Measurements from ENCODE around the gene EXOSC1. TPM values are rescaled to one million over a fixed set of nuclear protein-coding genes. Genes with fewer than 3 reads are reported as not detected.

Gene EXOSC1
- total and polyA plus RNA-seq, 2 donors (not counting 1 experiment from before 2014, with no cell fraction given): 32.2 to 44.5 TPM

DNA sequence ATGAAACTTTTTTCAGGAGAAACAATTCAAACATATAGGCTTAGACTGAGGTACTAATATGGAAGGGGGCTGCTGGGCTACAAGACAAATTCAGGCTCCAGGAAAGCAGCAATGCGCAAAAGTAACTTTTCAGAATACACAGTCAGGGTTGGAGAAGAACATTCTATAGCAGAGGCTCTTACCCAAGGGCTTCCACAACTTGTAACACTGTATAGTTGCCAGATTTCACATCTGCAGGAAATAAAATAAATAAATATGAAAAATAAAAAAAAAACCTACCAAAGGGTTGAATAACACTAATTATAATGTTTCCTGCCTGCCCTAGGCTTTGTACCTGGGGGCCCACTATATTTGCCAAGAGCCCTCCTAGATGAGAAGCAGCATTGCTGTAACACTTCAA lies 38.1 kb upstream of the EXOSC1 start:
- no peaks in the 10 kb centered on the region for H3K27me3 Mint-ChIP-seq
- Histone ChIP-seq H3K27me3 (replicated peaks in 1 of 4; ENCODE audit: control extremely low read depth in 1 of 4, control insufficient read depth in 3 of 4, insufficient read depth in 4 of 4, low read length in 3 of 4) (no peaks in the 10 kb centered on the region), H3K4me2 (replicated peaks; ENCODE audit: low read depth, low read length, poor library complexity, severe bottlenecking) (no peak overlapping the region), H3K9ac (ENCODE audit: low read length) (no peak overlapping the region), H3K36me3 (replicated peaks in 1 of 2; ENCODE audit: control extremely low read depth in 1 of 2, control insufficient read depth in 1 of 2, extremely low read depth in 1 of 2, insufficient read depth in 2 of 2, low read length in 1 of 2) (peaks cover 16 to 38% of the 10 kb centered on the region in 2 experiments), H4K20me1 (ENCODE audit: control insufficient read depth, insufficient read depth, low read length, poor library complexity, severe bottlenecking) (peaks cover 34% of the 10 kb centered on the region), H3K4me3 (ENCODE audit: control extremely low read depth in 1 of 5, extremely low read depth in 1 of 5, insufficient read depth in 1 of 5, low read depth in 2 of 5, low read length in 4 of 5) (no peak overlapping the region), H2AFZ (ENCODE audit: insufficient read depth, low read depth, low read length, poor library complexity, severe bottlenecking) (no peak overlapping the region), H3K4me1 (ENCODE audit: control insufficient read depth in 2 of 2, insufficient read depth in 2 of 2, low read length in 2 of 2) (no peaks in the 10 kb centered on the region), H3K27ac (ENCODE audit: low read length in 2 of 2) (no peak overlapping the region), H3K79me2 (ENCODE audit: control insufficient read depth, insufficient read depth, low read length) (peaks cover 43% of the 10 kb centered on the region), H3K9me3 (ENCODE audit: control extremely low read depth in 1 of 3, control insufficient read depth in 2 of 3, insufficient read depth in 1 of 3, low read length in 2 of 3) (no peaks in the 10 kb centered on the region)
- no peak for ATAC-seq (ENCODE audit: low read depth)
- no peak for TF ChIP-seq EZH2 (IDR thresholded peaks at IDR 0.05; ENCODE audit: borderline replicate concordance, insufficient read depth, low read depth, low read length, poor library complexity, severe bottlenecking)
- TF ChIP-seq, protein P1, sequence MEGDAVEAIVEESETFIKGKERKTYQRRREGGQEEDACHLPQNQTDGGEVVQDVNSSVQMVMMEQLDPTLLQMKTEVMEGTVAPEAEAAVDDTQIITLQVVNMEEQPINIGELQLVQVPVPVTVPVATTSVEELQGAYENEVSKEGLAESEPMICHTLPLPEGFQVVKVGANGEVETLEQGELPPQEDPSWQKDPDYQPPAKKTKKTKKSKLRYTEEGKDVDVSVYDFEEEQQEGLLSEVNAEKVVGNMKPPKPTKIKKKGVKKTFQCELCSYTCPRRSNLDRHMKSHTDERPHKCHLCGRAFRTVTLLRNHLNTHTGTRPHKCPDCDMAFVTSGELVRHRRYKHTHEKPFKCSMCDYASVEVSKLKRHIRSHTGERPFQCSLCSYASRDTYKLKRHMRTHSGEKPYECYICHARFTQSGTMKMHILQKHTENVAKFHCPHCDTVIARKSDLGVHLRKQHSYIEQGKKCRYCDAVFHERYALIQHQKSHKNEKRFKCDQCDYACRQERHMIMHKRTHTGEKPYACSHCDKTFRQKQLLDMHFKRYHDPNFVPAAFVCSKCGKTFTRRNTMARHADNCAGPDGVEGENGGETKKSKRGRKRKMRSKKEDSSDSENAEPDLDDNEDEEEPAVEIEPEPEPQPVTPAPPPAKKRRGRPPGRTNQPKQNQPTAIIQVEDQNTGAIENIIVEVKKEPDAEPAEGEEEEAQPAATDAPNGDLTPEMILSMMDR (IDR thresholded peaks at IDR 0.05): no peak
- no peak overlapping the region for H3K4me3 Mint-ChIP-seq
- CTCF ChIA-PET: interaction anchor here (1.1 kb wide), 1 partner anchor 18 kb away, joined by 3 read pairs; no protein-coding TSS in a partner anchor
- no CpG with 5 or more reads among the region's 1 CpG for WGBS (ENCODE audit: insufficient coverage)
- POLR2A ChIA-PET: interaction anchor here (0.6 kb wide), 1 partner anchor 134 kb away, joined by 5 read pairs; no protein-coding TSS in a partner anchor
- no peak overlapping the region for H3K27ac Mint-ChIP-seq
- intact Hi-C loops (cut with micrococcal nuclease): no loop called here
- no peaks in the 10 kb centered on the region for H3K9me3 Mint-ChIP-seq (ENCODE audit: insufficient read depth)
- peaks cover 3% of the 10 kb centered on the region for H3K4me1 Mint-ChIP-seq
- DNase-seq: no peak

DNA sequence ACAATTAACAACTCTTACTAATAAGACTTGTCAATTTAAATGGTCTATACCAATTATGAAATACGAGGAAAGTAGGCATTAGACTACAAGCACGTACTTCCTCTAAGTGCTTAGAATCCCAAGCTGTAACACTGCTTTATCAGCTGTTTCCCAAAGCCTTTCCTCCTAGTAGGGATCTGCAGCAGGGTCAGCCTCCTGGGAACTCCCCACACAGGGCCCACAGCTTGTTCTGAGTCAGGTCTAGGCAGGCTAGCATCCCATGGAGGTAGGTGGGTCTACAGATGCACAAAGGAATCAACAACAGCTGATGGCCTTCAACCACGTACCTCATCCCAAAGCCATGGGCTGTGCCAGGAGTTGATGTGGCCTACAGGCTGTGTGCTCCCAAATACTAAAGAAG lies 37.7 kb upstream of the EXOSC1 start:
- no peaks in the 10 kb centered on the region for H3K4me1 ChIP-seq (ENCODE audit: control insufficient read depth in 2 of 2, insufficient read depth in 2 of 2, low read length in 2 of 2)
- no peak overlapping the region for H3K27ac ChIP-seq (ENCODE audit: low read length in 2 of 2)
- Mint-ChIP-seq H3K27ac (no peak overlapping the region), H3K27me3 (no peaks in the 10 kb centered on the region), H3K9me3 (ENCODE audit: insufficient read depth) (no peaks in the 10 kb centered on the region), H3K4me3 (no peak overlapping the region), H3K4me1 (peaks cover 2% of the 10 kb centered on the region)
- no peak overlapping the region for H3K4me3 ChIP-seq (ENCODE audit: control extremely low read depth in 1 of 5, extremely low read depth in 1 of 5, insufficient read depth in 1 of 5, low read depth in 2 of 5, low read length in 4 of 5)
- no peak for ATAC-seq (ENCODE audit: low read depth)
- peaks cover 18 to 41% of the 10 kb centered on the region in 2 experiments for H3K36me3 ChIP-seq (replicated peaks in 1 of 2; ENCODE audit: control extremely low read depth in 1 of 2, control insufficient read depth in 1 of 2, extremely low read depth in 1 of 2, insufficient read depth in 2 of 2, low read length in 1 of 2)
- no CpG with 5 or more reads among the region's 3 CpGs for WGBS (ENCODE audit: insufficient coverage)
- H3K9me3 ChIP-seq (ENCODE audit: control extremely low read depth in 1 of 3, control insufficient read depth in 2 of 3, insufficient read depth in 1 of 3, low read length in 2 of 3): no peaks in the 10 kb centered on the region
- H2AFZ ChIP-seq (ENCODE audit: insufficient read depth, low read depth, low read length, poor library complexity, severe bottlenecking): no peak overlapping the region
- CTCF ChIA-PET: interaction anchor here (1.1 kb wide), 1 partner anchor 18 kb away, joined by 3 read pairs; no protein-coding TSS in a partner anchor
- TF ChIP-seq, protein P1 (IDR thresholded peaks at IDR 0.05): no peak
- no peak for TF ChIP-seq EZH2 (IDR thresholded peaks at IDR 0.05; ENCODE audit: borderline replicate concordance, insufficient read depth, low read depth, low read length, poor library complexity, severe bottlenecking)
- no peak for DNase-seq
- H3K4me2 ChIP-seq (replicated peaks; ENCODE audit: low read depth, low read length, poor library complexity, severe bottlenecking): no peak overlapping the region
- intact Hi-C loops (cut with micrococcal nuclease): no loop called here
- POLR2A ChIA-PET: interaction anchor here (0.6 kb wide), 1 partner anchor 135 kb away, joined by 5 read pairs; no protein-coding TSS in a partner anchor
- no peak overlapping the region for H3K9ac ChIP-seq (ENCODE audit: low read length)
- H3K27me3 ChIP-seq (replicated peaks in 1 of 4; ENCODE audit: control extremely low read depth in 1 of 4, control insufficient read depth in 3 of 4, insufficient read depth in 4 of 4, low read length in 3 of 4): no peaks in the 10 kb centered on the region
- H4K20me1 ChIP-seq (ENCODE audit: control insufficient read depth, insufficient read depth, low read length, poor library complexity, severe bottlenecking): peaks cover 30% of the 10 kb centered on the region
- peaks cover 39% of the 10 kb centered on the region for H3K79me2 ChIP-seq (ENCODE audit: control insufficient read depth, insufficient read depth, low read length)
